ENCODE results near the gene RGCC. TPM values are rescaled to one million over a fixed set of nuclear protein-coding genes. Genes with fewer than 3 reads are reported as not detected.

RGCC gene
- total RNA-seq, 1 donor from 2014 or later = 2.0 TPM

DNA sequence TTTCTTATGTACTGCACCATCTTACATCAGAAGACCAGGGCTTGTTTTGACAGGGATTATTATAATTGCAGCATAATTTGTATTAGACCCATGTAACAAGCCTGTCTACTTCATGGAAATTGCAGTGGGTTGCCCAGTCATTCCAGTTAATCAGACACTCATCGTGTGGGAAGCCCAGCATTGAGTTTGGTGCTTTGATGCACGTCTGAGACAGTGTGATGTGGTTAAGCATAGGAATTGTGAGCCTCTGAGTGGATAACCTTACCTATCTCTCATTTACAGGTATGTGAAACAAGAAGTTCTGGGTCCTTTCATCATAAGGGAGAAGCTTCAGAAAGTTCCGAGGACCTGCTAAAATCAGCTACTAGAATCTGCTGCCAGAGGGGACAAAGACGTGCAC, 12.8 kb downstream of the RGCC start:
- Mint-ChIP-seq H3K4me1 (peaks cover 4% of the 10 kb centered on the region), H3K36me3 (ENCODE audit: low read depth) (no peaks in the 10 kb centered on the region), H3K4me3 (no peak overlapping the region), H3K27ac (ENCODE audit: unreplicated experiment) (no peak overlapping the region), H3K27me3 (ENCODE audit: low read depth) (no peaks in the 10 kb centered on the region), H3K9me3 (peaks cover 10% of the 10 kb centered on the region)
- no peak for DNase-seq (ENCODE audit: low read depth, low spot score)
- TF ChIP-seq, protein P1, sequence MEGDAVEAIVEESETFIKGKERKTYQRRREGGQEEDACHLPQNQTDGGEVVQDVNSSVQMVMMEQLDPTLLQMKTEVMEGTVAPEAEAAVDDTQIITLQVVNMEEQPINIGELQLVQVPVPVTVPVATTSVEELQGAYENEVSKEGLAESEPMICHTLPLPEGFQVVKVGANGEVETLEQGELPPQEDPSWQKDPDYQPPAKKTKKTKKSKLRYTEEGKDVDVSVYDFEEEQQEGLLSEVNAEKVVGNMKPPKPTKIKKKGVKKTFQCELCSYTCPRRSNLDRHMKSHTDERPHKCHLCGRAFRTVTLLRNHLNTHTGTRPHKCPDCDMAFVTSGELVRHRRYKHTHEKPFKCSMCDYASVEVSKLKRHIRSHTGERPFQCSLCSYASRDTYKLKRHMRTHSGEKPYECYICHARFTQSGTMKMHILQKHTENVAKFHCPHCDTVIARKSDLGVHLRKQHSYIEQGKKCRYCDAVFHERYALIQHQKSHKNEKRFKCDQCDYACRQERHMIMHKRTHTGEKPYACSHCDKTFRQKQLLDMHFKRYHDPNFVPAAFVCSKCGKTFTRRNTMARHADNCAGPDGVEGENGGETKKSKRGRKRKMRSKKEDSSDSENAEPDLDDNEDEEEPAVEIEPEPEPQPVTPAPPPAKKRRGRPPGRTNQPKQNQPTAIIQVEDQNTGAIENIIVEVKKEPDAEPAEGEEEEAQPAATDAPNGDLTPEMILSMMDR (conservative IDR thresholded peaks at IDR 0.05) = no peak

DNA sequence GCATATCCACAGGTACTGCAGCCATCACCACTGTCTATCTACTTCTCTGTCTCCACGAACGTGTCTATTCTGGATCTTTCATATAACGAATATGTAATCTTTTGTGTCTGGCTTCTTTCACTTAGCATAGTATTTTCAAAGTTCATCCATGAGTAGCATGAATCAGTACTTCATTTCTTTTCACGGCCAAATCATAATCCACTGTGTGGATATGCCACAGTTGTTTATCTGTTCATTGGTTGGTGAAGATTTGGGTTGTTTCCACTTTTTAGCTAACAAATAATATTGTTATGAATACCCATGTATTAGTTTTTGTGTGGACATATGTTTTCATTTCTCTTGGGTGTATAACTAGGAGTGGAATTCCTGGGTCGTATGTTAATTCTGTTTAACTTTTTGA, 14.4 kb downstream of the RGCC start:
- H3K4me3 Mint-ChIP-seq = no peak overlapping the region

GRCh38 chr13:41487222-41487621, 29.9 kb downstream of the RGCC start:
- peaks cover 6% of the 10 kb centered on the region for H3K9me3 Mint-ChIP-seq
- no peak overlapping the region for H3K27ac Mint-ChIP-seq (ENCODE audit: unreplicated experiment)
- no peak overlapping the region for H3K4me3 Mint-ChIP-seq
- TF ChIP-seq, protein P1 (conservative IDR thresholded peaks at IDR 0.05) = no peak
- H3K36me3 Mint-ChIP-seq (ENCODE audit: low read depth) = peaks cover 4% of the 10 kb centered on the region
- H3K4me1 Mint-ChIP-seq = no peaks in the 10 kb centered on the region
- H3K27me3 Mint-ChIP-seq (ENCODE audit: low read depth) = no peaks in the 10 kb centered on the region
- DNase-seq (ENCODE audit: low read depth, low spot score) = no peak

More for the DNA sequence above, 14.4 kb downstream of the RGCC start:
- TF ChIP-seq, protein P1 (conservative IDR thresholded peaks at IDR 0.05) = no peak
- H3K9me3 Mint-ChIP-seq = peaks cover 12% of the 10 kb centered on the region
- no peaks in the 10 kb centered on the region for H3K36me3 Mint-ChIP-seq (ENCODE audit: low read depth)
- H3K27me3 Mint-ChIP-seq (ENCODE audit: low read depth) = no peaks in the 10 kb centered on the region
- no peaks in the 10 kb centered on the region for H3K4me1 Mint-ChIP-seq
- no peak for DNase-seq (ENCODE audit: low read depth, low spot score)
- no peak overlapping the region for H3K27ac Mint-ChIP-seq (ENCODE audit: unreplicated experiment)

- Mint-ChIP-seq H3K27ac (ENCODE audit: unreplicated experiment) (no peak overlapping the region), H3K4me3 (no peak overlapping the region), H3K9me3 (peaks cover 3% of the 10 kb centered on the region), H3K4me1 (no peaks in the 10 kb centered on the region), H3K36me3 (ENCODE audit: low read depth) (peaks cover 4% of the 10 kb centered on the region), H3K27me3 (ENCODE audit: low read depth) (no peaks in the 10 kb centered on the region)
- no peak for DNase-seq (ENCODE audit: low read depth, low spot score)
- TF ChIP-seq, protein P1 (conservative IDR thresholded peaks at IDR 0.05) = no peak
Observed at GRCh38 chr13:41488124-41488523, 30.8 kb downstream of the RGCC start.

GRCh38 chr13:41490371-41491015, 33.1 kb downstream of the RGCC start:
- H3K27me3 Mint-ChIP-seq (ENCODE audit: low read depth) = no peaks in the 10 kb centered on the region
- peaks cover 4% of the 10 kb centered on the region for H3K36me3 Mint-ChIP-seq (ENCODE audit: low read depth)
- TF ChIP-seq, protein P1 (conservative IDR thresholded peaks at IDR 0.05) = no peak

More at GRCh38 chr13:41490371-41491015, 33.1 kb downstream of the RGCC start:
- H3K27ac Mint-ChIP-seq (ENCODE audit: unreplicated experiment) = no peak overlapping the region
- H3K4me3 Mint-ChIP-seq = no peak overlapping the region
- H3K4me1 Mint-ChIP-seq = peaks cover 9% of the 10 kb centered on the region
- DNase-seq (ENCODE audit: low read depth, low spot score) = no peak
- H3K9me3 Mint-ChIP-seq = peaks cover 3% of the 10 kb centered on the region

Measured in neural crest cell (in vitro differentiated cells).